ENCODE results near the gene ZNF497. TPM values are rescaled to one million over a fixed set of nuclear protein-coding genes. Genes with fewer than 3 reads are reported as not detected.

Gene ZNF497
- total and polyA plus RNA-seq, 10 of the 15 experiments (the other 5 are each of a cell fraction or from before 2014, with no cell fraction given): 0.09 to 0.82 (median 0.28) TPM

- Histone ChIP-seq H3K9ac (ENCODE audit: control insufficient read depth, insufficient read depth, low read length) (no peak overlapping the region), H3K27ac (ENCODE audit: control insufficient read depth, insufficient read depth) (no peak overlapping the region), H3K9me3 (replicated peaks; ENCODE audit: control insufficient read depth, insufficient read depth, low read length) (no peaks in the 10 kb centered on the region; the same call in 2 of the 3 replicates), H3K4me3 (no peak overlapping the region), H2AFZ (ENCODE audit: control insufficient read depth, low read depth, low read length) (no peak overlapping the region), H3K4me1 (ENCODE audit: control insufficient read depth, insufficient read depth, low read length) (no peaks in the 10 kb centered on the region), H4K20me1 (ENCODE audit: control insufficient read depth, insufficient read depth) (no peaks in the 10 kb centered on the region), H3K79me2 (ENCODE audit: control insufficient read depth, insufficient read depth, low read length) (no peaks in the 10 kb centered on the region), H3K4me2 (ENCODE audit: control insufficient read depth, insufficient read depth) (no peak overlapping the region), H3K27me3 (replicated peaks in 1 of 2; ENCODE audit: control insufficient read depth in 2 of 2, insufficient read depth in 2 of 2, low read length in 1 of 2) (no peaks in the 10 kb centered on the region), H3K36me3 (ENCODE audit: control insufficient read depth in 2 of 2, insufficient read depth in 2 of 2, low read length in 1 of 2) (peaks cover 7 to 11% of the 10 kb centered on the region in 2 experiments; a peak in 3 of 4 replicates)
- DNase-seq (ENCODE audit: low read depth, low spot score): no peak
- FAIRE-seq: no peak
- TF ChIP-seq JUNB (IDR thresholded peaks at IDR 0.05) (no peak), ETV6 (conservative IDR thresholded peaks at IDR 0.05 in 1 of 2, IDR thresholded peaks at IDR 0.05 in 1 of 2; ENCODE audit: borderline replicate concordance in 1 of 2, low read depth in 1 of 2) (no peak), LARP7 (IDR thresholded peaks at IDR 0.05) (no peak), CBX5 (IDR thresholded peaks at IDR 0.05; ENCODE audit: low read depth) (no peak), E2F4 (IDR thresholded peaks at IDR 0.05; ENCODE audit: low read depth, low read length) (no peak), CREM (IDR thresholded peaks at IDR 0.05; ENCODE audit: low read depth) (no peak), IRF3 (IDR thresholded peaks at IDR 0.05) (no peak), NR2F1 (conservative IDR thresholded peaks at IDR 0.05) (no peak), TARDBP (IDR thresholded peaks at IDR 0.05; ENCODE audit: borderline replicate concordance) (no peak), RUNX3 (IDR thresholded peaks at IDR 0.05; ENCODE audit: low read length) (no peak), CHD4 (IDR thresholded peaks at IDR 0.05) (no peak), TAF1 (IDR thresholded peaks at IDR 0.05; ENCODE audit: borderline replicate concordance, low read depth, low read length) (no peak), ZNF274 (IDR thresholded peaks at IDR 0.05; ENCODE audit: insufficient read depth, insufficient read length) (no peak), ASH2L (IDR thresholded peaks at IDR 0.05; ENCODE audit: borderline replicate concordance, low read depth) (no peak), POU2F2 (IDR thresholded peaks at IDR 0.05; ENCODE audit: borderline replicate concordance, low read depth, low read length) (no peak), BCLAF1 (IDR thresholded peaks at IDR 0.05) (no peak), ZNF592 (IDR thresholded peaks at IDR 0.05) (no peak), SMARCA5 (IDR thresholded peaks at IDR 0.05) (no peak)
- ChIA-PET SMC1A (ENCODE audit: uncharacterized antibody, unreplicated experiment) (no interaction called here), RAD21 (ENCODE audit: unreplicated experiment) (no interaction called here), POLR2A (no interaction called here), CTCF (interaction anchor here (0.8 kb wide), 1 partner anchor 26 kb away, joined by 3 read pairs; no protein-coding TSS in a partner anchor)
- WGBS (ENCODE audit: insufficient coverage, insufficient replicate concordance, low lambda C conversion rate, missing lambda C conversion rate): 100% methylated on average over 1 of the region's 1 CpG
- no peak for ATAC-seq
- in situ Hi-C loops (cut with MboI) (no loop called here), intact Hi-C loops (cut with micrococcal nuclease; ENCODE audit: unreplicated experiment) (no loop called here)
- no TSS peak for BruUV-seq (replicated peaks)
Measured at GRCh38 chr19:58336216-58336615, 26.3 kb downstream of the ZNF497 start.

All from GM12878 (cell line).